Hematopoietic multipotent progenitor cell treated with erythropoietin and hydrocortisone succinate and interleukin-3 and kit ligand, for 8 days (in vitro differentiated cells): Measurements from ENCODE around the gene AP1S3.
"Not testable (repeated sequence)": the region's sequence is repeated elsewhere in the genome, so short reads cannot be mapped to it uniquely, and the experiment has no call there.

Source experiments
- DNase-seq: peaks from one replicate; pipeline ENCODE4 v3.0.0-alpha.2; 2015

Gene AP1S3

DNA sequence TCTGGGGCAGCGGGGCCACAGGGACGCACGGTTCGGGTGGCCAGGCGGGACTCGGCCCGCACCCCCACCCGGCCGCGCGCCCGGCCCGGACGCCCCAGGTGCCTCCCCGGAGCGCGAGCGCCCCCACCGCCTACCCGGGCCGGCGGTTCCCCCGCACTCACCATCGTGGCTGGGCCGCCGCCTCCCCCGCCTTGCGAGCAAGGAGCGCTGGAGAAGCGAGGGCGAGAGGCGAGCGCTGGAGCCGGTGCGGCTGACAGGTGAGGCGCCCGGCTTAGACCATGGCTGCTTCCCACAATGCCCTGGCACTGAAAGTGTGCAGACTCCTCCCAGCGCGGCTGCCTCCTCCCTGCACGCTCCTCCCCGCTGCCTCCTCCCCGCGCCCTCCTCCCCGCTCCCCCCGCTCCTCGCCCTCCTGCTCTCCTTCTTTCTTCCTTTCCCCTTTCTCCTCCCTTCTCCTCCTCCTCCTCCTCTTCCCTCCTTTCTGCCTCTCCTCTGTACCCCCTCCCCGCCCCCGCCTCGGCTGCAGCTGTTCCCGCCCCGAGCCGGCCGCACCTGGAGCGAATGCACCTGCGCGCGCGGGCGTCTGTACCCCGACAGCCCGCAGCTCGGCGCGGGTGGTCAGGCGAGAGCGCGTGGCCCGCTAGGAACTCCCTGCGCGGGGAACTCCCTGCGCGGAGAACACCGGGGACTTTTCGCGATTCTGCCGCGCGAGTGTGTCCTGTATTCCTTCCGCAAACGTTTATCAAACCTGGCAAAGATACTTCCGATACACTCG is at the start of gene AP1S3:
Gene AP1S3 (minus strand): TSS at position 296 of the 775 bp plus-strand sequence. CDS start 132 bp downstream, at position 164.
- peak; percentile 75 for DNase-seq

DNA sequence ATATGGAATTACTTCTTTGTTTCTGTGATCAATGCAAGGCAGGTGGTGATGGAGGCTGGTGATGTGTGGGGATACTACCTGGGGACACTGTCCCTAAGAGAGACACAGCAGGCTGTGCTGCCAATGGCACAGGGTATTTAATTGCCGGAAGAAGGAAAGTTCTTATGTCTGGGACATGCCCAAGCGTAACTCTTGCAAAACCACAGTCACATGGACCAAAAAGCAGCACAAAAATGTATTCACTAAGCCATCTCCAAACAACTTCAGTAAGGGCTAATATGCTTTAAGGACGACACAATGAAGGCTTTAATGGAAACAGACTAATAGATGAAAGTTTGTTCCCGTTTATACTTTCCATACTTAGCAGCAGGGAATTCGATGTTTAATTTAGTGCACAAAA is 49.7 kb upstream of the AP1S3 start:
- DNase-seq = no peak

DNA sequence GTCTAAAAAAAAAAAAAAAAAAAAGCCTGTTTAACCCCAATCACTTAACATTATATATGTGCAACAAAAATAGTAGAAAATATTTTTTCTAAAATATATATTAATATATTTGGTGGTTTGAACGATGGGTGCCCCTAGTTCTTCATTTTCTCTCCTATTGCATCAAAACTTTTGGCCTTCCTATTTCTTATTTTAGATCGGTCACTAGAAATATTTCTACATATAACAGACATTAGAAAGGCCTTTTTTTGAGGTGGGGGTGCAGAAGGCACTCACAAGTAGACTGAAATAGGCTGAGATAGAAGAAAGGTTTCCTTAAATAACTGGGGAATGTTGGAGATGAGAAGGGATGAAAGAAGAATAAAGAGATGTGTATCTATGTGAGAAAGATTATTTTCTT is 49.3 kb upstream of the AP1S3 start:
- DNase-seq = no peak

DNA sequence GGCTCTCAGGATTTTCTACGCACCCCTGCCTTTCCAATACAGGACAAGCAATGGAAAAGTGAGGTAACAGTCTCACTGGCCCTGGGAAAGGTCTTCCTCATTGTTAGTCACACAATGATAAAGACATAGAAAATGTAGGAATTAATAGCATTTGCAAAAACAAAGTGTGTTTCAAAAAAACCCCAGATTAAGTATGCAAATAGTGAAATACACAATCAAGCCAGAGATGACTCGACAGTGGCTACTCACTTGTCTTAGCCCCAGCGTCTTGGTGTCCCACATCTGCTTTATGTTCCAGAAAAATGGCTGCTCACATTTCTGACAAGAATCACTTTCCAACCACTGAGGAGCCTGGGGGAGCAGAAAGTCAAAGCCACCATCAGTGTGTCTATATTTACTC is 47.0 kb upstream of the AP1S3 start:
- DNase-seq = no peak

DNA sequence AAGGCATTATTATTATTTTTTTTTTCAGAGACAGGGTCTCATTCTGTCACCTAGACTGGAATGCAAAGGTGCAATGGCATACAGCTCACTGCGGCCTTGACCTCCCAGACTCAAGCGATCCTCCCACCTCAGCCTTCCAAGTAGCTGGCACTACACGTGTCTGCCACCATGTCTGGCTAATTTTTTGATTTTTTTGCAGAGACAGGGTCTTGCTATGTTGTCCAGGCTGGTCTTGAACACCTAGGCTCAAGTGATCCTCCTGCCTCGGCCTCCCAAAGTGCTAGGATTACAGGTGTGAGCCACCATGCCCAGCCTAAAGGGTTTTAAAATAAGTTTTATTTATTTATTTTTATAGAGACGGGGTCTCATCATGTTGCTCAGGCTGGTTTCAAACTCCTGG is 45.3 kb upstream of the AP1S3 start:
- DNase-seq = no peak

- DNase-seq = no peak
These were observed 43.4 kb upstream of the AP1S3 start for GRCh38 chr2:223880796-223881195.

DNA sequence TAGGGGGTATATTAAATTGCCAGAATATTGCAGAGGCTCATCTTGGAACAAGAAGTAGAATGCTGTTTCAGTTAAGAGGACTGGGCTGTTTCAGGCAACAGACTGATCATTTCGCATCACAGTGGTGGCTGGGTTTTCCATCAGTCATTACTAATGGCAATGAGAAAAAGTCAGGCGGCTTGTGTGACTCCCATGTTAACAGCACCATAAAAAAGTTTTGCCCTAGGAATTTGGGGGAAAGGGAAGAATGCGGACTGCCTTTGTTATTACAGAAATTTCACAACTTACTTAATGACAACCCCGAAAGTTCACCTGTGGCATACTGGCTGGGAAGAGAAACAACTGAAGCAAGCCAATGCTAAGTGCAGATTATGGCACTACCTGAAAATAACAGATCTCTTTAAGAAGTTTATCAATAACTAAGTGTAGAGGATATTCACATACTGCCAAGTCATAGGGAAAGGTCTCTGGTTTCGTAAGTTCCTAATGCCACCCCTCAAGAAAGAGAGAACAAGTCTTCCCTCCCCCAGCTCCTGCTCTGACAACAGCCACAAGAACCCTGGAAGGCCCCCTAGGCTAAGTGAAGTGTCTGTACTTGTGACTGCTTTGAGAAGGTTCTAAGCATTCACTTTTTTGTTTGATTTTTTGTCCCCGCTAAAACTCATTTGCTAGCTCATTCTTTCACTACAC is 40.5 kb upstream of the AP1S3 start:
- DNase-seq = no peak

DNA sequence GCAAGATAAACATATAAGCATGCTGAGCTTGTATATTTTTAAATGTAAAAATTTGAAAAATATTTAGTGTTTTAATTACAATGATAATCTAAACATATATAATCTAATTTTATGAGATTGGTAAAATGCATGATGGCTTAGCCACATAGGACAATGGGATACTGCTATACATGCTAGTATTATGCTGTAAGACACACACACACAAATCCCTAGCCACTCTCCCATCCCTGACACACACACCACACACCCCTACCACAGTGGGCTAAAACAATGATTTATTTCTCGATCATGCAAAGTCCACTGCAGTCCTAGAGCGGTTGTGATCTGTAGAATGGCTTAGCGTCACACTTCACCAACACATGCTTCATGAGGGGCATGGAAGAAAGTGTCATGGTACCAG is 36.3 kb upstream of the AP1S3 start:
- DNase-seq = no peak

DNA sequence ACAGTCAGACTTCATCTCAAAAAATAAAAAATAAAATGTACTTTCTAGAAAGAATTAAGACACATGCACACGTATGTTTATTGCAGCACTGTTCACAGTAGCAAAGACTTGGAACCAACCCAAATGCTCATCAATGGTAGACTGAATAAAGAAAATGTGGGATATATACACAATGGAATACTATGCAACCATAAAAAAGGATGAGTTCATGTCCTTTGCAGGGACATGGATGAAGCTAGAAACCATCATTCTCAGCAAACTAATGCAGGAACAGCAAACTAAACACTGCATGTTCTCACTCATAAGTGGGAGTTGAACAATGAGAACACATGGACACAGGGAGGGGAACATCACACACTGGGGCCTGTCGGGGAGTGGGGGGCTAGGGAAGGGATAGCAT is 35.4 kb upstream of the AP1S3 start:
- DNase-seq = not testable (repeated sequence)

DNA sequence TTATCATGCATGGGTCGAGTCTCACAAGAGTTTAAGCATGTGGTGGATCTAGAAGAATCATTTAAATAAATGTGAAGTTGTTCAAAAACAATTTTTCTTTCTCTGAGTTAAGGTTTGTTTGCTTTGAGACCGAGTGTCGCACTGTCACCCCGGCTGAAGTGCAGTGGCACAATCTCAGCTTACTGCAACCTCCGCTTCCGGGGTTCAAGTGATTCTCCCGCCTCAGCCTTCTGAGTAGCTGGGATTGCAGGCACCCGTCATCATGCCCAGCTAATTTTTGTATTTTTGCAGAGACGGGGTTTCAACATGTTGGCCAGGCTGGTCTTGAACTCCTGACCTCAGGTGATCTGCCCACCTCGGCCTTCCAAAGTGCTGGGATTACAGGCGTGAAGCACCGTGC is 34.3 kb upstream of the AP1S3 start:
- DNase-seq = not testable (repeated sequence)

- DNase-seq = no peak
These were observed 33.6 kb upstream of the AP1S3 start for GRCh38 chr2:223870840-223871611.

DNA sequence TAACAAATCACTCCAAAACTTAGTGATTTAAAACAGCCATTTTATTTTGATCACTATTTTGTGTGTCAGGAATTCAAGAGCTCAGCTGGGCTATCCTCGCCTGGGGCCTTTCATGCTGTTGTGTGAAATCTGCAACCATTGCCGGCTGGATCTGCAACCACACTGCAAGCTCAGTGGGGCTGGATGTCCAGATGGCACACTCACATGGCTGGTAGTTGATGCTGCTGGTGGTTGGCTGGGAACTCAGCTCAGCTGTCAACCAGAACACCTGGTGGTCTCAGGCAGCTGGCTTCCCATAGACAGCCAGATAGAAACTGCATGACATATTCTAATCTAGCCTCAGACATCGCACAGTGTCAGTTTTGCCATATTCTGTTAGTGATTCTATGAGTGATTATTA is 30.6 kb upstream of the AP1S3 start:
- DNase-seq = no peak

GRCh38 chr2:223865907-223866508 is 28.6 kb upstream of the AP1S3 start:
- no peak for DNase-seq

DNA sequence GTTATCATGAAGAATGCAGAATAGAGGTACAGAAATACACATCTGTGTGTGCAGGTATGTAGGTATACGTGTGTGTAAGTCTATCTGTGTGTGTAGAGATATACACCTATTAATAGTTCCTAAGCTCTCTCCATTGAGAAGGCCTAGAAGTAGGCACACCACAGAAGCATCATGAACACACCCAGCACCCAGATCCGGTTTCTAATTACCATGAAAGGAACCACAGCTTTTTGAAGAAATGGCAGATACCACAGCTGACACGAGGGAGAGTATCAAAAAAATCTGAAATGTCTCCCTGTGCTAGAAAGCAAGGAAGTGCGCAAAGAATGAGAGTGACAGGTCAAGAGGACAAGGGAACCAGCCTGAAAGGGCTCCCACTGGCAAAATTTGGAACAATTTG is 27.7 kb upstream of the AP1S3 start:
- DNase-seq = no peak

DNA sequence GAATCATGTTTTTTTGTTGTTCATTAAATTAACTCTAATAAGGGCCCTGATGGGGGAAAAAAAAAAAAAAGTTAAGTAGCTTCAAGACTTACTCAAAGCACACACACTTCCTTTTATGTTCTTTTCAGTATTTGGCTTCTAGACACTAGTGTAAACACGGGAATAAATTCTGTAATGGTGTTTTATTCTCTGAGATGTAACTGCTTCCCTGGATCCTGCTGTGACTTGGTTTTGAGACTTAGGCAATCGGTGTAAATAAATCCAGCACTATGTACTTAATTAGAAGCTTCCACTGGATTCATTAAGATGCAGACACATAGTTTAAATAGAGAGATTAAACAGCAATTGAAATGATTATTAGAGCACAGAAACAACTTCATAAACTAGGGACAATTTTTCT is 26.1 kb upstream of the AP1S3 start:
- DNase-seq = no peak

DNA sequence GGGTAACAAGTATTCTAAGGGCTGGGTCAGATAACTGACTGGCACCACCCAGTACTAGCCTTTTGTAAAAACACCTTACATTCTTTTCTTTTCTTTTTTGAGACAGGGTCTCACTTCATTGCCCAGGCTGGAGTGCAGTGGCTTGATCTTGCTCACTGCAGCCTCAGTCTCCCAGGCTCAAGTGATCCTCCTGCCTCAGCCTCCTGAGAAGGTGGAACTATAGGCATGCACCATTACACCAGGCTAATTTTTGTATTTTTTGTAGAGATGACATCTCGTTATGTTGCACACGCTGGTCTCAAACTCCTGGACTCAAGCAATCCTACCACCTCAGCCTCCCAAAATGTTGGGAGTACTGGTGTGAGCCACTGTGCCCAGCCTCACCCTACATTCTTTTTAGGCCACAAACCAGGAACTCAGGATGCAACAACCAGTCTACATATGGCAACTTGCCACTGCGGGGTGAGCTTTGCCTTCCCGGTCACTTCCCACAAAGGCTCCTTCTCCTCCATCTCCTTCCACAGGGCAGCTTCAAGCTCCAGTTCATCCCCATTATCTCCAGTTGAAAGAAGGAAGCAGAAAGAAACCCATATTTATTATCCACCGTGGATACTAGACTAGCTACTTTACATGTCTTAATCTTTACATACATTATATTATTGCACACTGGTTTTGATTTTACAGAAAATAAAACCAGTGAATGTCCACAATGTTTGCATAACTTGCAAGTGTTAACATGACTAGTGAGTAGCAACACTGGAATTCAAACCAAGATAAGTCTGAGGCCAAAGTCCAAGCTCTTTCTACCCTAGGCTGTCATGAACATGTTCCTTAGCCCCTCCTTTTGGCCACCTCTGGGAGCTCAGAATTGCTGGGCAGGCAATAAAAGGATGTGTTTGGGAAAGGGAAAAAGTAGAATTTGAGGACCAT is 23.7 kb upstream of the AP1S3 start:
- no peak for DNase-seq

- DNase-seq = no peak
These were observed 21.7 kb upstream of the AP1S3 start for GRCh38 chr2:223859070-223859469.

DNA sequence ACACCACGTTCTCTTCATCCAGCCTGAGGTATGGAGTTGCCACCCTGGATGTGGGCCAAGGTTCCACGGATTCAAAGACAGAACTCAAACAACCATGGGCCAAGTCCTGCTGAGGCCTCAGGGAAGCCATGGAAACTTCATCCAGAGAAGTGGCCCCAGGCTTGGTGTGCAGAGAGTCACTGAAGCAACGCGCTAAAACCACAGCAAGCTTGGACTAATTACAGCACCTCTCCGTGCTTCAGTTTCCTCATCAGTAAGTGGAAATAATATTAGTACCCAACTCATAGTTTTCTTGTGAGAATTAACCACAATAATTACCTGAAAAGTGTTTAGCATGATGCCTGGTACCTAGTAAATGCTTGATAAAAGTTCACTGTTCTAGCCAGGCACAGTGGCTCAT is 19.2 kb upstream of the AP1S3 start:
- no peak for DNase-seq

GRCh38 chr2:223856021-223856420 is 18.6 kb upstream of the AP1S3 start:
- no peak for DNase-seq

GRCh38 chr2:223855426-223855825 is 18.0 kb upstream of the AP1S3 start:
- no peak for DNase-seq

GRCh38 chr2:223854741-223855140 is 17.4 kb upstream of the AP1S3 start:
- no peak for DNase-seq

DNA sequence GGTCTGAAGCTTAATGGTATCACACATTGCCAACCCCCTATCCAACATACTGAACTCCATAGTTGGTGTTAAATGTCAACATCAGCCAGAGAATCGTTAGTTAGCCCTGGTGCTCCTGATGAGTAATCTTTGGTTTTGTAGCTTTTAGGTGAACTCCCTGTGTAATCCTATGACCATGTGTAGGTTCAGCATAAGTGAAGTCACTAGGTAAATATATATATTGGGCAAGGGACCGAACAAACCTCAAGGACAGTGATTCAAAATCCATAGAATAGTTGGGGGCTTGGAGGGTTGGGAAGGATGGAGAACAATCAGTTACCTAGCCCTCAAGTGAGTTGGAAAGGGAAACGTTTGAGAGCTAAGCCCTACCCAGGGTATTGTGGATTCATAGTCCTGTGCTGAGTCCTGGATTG is 16.0 kb upstream of the AP1S3 start:
- DNase-seq = no peak
